GM18907 (cell line): ENCODE data around the gene MYCBPAP.
"Not testable (repeated sequence)": the region's sequence is repeated elsewhere in the genome, so short reads cannot be mapped to it uniquely, and the experiment has no call there.

ENCODE experiments used
- ATAC-seq: cut with Tn5 transposase; IDR thresholded peaks from one replicate; pipeline ENCODE4 v1.9.1; 2021; ENCODE audit warnings: mild to moderate bottlenecking, moderate library complexity; ENCODE audit not compliant: unreplicated experiment

MYCBPAP gene

DNA sequence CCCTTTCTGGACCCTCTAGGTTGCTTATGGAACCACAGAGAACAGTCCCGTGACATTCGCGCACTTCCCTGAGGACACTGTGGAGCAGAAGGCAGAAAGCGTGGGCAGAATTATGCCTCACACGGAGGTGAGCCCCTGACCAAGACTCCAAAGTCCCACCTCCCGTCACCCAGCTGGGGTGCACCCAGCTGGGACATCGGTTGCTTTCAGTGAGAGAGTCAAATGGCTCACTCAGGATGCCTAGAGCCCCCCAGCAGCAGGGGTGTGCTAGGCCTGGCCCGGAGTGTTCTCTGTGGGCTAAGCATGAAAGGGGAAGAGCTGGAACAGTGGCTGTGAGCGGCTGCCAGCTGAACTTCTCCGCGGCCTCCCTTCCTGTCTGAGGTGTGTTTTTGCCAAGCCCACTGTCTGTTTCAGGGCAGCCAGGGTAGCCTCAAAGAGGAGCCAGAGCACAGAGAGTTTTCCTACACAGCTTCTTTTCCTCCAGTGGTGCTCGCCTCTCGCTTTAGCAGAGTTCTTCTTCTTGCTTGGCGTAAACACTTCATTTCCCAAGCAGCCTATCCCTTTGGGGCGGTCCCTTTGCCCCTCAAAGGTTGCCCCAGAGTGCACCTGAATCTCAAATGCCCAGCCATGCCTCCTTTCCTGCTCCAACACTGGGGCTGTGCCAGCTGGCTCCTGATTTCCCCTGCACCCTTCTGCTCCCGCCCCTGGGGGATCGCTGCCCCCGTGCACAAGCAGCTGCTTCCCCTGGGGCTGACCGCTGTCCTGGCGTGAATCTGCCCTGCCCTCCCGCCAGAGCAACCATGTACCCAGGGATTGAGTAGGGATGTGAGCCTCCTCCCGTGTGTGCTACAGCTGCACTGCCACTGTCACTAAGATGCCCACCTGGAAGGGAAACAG lies 37.0 kb upstream of the MYCBPAP start:
- no peak for ATAC-seq

DNA sequence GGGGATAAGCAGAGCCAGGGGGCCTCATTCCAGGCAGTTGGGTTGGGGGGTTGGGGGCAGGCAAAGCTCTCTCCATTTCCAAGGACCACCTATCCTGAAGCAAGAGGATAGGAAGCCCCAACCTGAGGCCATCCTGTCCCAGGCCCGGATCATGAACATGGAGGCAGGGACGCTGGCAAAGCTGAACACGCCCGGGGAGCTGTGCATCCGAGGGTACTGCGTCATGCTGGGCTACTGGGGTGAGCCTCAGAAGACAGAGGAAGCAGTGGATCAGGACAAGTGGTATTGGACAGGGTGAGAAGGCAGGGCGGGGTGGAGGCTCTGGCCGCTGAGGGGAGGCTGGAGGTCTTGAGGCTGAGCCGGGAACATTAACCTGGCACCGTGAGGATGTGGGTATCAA lies 36.0 kb upstream of the MYCBPAP start:
- no peak for ATAC-seq

GRCh38 chr17:50472761-50473161 lies 35.5 kb upstream of the MYCBPAP start:
- ATAC-seq = not testable (repeated sequence)

DNA sequence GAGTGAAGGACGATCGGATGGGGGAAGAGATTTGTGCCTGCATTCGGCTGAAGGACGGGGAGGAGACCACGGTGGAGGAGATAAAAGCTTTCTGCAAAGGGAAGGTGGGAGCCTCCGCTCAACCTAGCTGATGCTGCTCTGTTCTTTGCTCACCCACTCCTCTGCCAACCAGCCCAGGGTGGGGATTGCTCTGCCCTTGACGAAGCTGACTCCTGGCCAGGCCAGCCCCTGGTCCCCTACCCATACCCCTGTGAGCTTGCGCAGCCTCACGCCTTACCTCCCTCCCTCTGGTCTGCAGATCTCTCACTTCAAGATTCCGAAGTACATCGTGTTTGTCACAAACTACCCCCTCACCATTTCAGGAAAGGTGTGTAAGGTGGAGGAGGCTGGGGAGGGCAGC lies 34.3 kb upstream of the MYCBPAP start:
- ATAC-seq = no peak

DNA sequence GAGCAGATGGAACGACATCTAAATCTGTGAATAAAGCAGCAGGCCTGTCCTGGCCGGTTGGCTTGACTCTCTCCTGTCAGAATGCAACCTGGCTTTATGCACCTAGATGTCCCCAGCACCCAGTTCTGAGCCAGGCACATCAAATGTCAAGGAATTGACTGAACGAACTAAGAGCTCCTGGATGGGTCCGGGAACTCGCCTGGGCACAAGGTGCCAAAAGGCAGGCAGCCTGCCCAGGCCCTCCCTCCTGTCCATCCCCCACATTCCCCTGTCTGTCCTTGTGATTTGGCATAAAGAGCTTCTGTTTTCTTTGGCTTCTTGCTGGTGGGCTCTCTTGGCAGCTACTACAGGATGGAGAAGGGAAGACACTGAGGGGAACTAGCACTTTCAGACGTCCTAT lies 33.7 kb upstream of the MYCBPAP start:
- no peak for ATAC-seq

- ATAC-seq = no peak
Measured at GRCh38 chr17:50475362-50475761, 32.9 kb upstream of the MYCBPAP start.

- ATAC-seq = not testable (repeated sequence)
Measured at GRCh38 chr17:50475775-50476544, 32.3 kb upstream of the MYCBPAP start.

DNA sequence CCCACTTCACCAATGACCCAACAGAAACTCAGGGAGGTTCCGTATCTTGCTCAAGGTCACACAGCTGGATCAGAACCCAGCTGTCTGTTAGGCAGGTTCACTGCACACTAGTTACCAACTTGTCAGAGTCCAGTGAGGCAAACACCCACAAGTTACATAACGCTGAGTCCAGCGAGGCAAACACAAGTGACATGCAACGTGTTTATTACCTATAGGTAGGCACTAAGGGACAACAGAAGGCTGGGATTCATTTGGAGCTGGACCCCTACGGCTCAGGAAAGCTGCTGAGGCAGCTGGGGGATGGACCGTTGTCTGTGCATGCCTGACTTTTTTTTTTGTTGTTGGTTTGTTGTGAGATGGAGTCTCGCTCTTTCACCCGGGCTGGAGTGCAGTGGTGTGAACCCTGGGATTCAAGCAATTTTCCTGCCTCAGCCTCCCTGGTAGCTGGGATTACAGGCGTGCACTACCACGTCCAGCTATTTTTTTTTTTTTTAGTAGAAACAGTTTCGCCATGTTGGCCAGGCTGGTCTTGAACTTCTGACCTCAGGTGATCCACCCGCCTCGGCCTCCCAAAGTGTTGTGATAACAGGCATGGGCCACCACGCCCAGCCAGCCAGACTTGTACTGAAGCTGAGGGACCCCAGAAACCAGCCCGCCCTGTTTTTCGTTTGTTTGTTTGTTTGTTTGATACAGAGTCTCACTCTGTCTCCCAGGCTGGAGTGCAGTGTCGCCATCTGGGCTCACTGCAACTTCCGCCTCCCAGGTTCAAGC lies 31.5 kb upstream of the MYCBPAP start:
- ATAC-seq = no peak

- ATAC-seq = no peak
Measured at GRCh38 chr17:50477976-50478375, 30.3 kb upstream of the MYCBPAP start.

DNA sequence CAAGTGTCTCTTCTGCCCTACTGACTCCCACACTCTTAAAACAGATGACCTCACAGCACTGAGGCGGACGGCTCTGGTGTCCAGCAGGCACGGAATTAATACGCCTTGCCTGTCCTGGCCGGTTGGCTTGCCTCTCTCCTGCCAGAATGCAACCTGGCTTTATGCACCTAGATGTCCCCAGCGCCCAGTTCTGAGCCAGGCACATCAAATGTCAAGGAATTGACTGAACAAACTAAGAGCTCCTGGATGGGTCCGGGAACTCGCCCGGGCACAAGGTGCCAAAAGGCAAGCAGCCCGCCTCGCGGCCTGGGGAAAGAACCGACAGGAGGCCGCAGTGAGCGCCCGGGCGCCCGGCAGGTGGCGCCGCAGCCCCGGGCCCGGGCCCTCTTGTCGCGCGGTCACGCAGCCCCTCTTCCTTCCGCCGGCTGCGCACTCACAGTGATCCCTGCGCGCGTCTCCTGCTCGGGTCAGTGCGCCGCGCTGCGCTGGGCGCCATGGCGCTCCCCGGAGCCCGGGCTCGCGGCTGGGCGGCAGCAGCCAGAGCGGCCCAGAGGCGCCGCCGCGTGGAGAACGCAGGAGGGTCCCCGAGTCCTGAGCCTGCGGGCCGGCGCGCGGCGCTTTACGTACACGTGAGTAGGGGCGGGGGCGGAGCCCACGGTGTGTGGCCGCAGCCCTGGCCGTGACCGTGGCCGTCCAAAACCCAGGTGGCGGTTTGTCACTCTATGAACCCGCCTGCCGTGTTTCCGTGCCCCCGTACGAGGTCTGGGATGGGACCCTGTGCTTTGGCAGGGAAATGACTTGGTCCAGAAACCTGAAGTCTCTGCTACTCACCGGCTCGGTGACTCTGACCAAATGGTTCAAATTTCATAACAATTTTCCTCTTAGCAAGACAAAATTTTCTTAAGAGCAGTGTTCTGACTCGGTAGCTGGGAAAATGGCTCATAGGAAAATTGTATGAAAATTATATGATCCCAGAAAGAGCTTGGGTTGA lies 29.6 kb upstream of the MYCBPAP start, which contains the start of gene RSAD1:
TSS of gene RSAD1 (plus strand) at position 470 of the 991 bp plus-strand sequence. CDS start at position 495, 25 bp downstream.
- ATAC-seq = peak; percentile 87

GRCh38 chr17:50479522-50480141 lies 28.6 kb upstream of the MYCBPAP start:
- ATAC-seq = peak; percentile 43

GRCh38 chr17:50480142-50480764 lies 28.0 kb upstream of the MYCBPAP start:
- no peak for ATAC-seq

DNA sequence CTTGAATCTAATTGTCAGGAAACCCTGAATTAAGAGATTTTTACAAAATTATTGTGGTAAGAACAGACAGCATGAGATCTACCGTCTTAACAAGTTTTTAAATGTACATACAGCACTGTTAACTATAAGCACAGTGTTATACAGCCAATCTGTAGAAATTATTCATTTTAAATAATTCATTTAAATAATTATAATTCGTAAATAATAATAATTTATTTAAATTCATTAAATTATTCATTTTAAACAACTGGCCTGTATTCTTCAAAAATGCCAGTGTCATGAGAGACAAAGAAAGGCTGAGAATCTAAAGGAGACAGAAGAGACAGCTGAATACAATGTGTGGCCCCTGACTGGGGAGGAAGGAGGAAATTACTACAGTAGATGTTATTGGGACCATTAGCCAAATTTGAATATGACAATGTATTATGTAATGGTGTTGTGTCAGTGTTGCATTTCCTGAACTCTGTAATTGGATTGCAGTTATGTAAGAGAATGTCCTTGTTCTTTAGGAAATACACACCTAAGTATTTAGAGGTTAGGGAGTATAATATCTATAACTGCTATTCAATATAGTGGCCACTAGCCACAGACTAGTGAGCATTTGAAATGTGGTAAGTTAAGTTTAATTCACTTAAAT lies 27.3 kb upstream of the MYCBPAP start:
- ATAC-seq = no peak

GRCh38 chr17:50481648-50482047 lies 26.6 kb upstream of the MYCBPAP start:
- no peak for ATAC-seq

GRCh38 chr17:50482110-50482509 lies 26.1 kb upstream of the MYCBPAP start:
- ATAC-seq = no peak

DNA sequence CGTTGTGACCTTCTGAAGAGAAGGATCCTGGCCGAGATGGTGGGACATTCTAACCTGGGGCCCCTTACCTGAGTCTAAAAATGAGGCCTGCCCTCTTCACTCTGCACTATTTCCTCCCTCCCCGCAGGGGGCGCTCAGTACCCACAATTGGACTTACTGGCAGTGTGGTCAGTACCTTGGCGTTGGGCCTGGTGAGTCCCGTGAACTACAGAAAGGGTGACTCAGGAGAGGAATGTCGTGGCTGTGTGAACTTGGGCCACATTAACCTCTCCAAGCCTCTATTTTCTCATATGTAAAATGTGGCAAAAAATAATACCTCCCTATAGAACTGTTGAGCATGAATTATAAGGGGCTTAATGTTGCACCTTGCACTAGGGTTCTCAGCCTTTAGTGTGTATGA lies 25.7 kb upstream of the MYCBPAP start:
- ATAC-seq = peak; percentile 40

- no peak for ATAC-seq
Measured at GRCh38 chr17:50483266-50483665, 25.0 kb upstream of the MYCBPAP start.

GRCh38 chr17:50484386-50485155 lies 23.7 kb upstream of the MYCBPAP start:
- ATAC-seq = no peak
